Activated CD8-positive, alpha-beta T cell treated with anti-CD3 and anti-CD28 coated beads for 36 hours (primary cell): ENCODE results near the gene GIMD1. TPM values are rescaled to one million over a fixed set of nuclear protein-coding genes. Genes with fewer than 3 reads are reported as not detected.

ENCODE experiments used
- ATAC-seq: fragments of 200-7000 bp; cut with Tn5 transposase; one replicate; pipeline ENCODE4 v1.10.0; 2021; ENCODE audit warnings: mild to moderate bottlenecking, moderate library complexity
- CTCF ChIA-PET: fragments of 350-600 bp; sonication (Branson Sonifier 250); formaldehyde crosslinking; loops from one replicate; lab custom pipeline; 2021; ENCODE audit warnings: antibody characterized with exemption; lab: Charles Lee
- POLR2A ChIA-PET: fragments of 350-600 bp; sonication (Branson Sonifier 250); formaldehyde crosslinking; loops from one replicate; lab custom pipeline; 2021; ENCODE audit warnings: antibody characterized with exemption; lab: Charles Lee
- DNase-seq: peaks from one replicate; pipeline ENCODE4 v3.0.0-alpha.2; 2020
- H3K27ac Mint-ChIP-seq: one replicate; pipeline ENCODE4 v1.8.0; 2021; ENCODE audit warnings: mild to moderate bottlenecking, mixed read lengths
- H3K27me3 Mint-ChIP-seq: one replicate; pipeline ENCODE4 v1.8.0; 2021; ENCODE audit warnings: mixed read lengths
- H3K36me3 Mint-ChIP-seq: one replicate; pipeline ENCODE4 v1.8.0; 2021; ENCODE audit warnings: low read depth, mixed read lengths
- H3K4me1 Mint-ChIP-seq: one replicate; pipeline ENCODE4 v1.8.0; 2021; ENCODE audit warnings: low read depth, mixed read lengths
- H3K4me3 Mint-ChIP-seq: one replicate; pipeline ENCODE4 v1.8.0; 2021; ENCODE audit warnings: mild to moderate bottlenecking, moderate library complexity, mixed read lengths
- H3K9me3 Mint-ChIP-seq: one replicate; pipeline ENCODE4 v1.8.0; 2021; ENCODE audit warnings: mixed read lengths
- CTCF ChIP-seq: fragments of 200-600 bp; IDR thresholded peaks from one replicate; pipeline ENCODE4 v1.8.0; 2022; ENCODE audit warnings: antibody characterized with exemption, mild to moderate bottlenecking
- intact Hi-C: fragments of 100-400 bp; cut with micrococcal nuclease; formaldehyde crosslinking; loops from one replicate; pipeline ENCODE4 v1.10.0; 2022
- total RNA-seq, 2 experiments: library from RNA; stranded (reverse); gene quantifications; one replicate each; pipeline ENCODE4 v1.2.3, GENCODE V29; 2021

The GIMD1 gene
- total RNA-seq, 2 experiments from 2014 or later, result not detected

- H3K27ac Mint-ChIP-seq, result no peak overlapping the region
- POLR2A ChIA-PET, result no interaction called here
- peaks cover 9% of the 10 kb centered on the region for H3K36me3 Mint-ChIP-seq
- intact Hi-C loops, result no loop called here
- ATAC-seq (no peak), DNase-seq (no peak)
- CTCF ChIA-PET, result interaction anchor here (2.2 kb wide), 1 partner anchor 16 kb away, joined by 7 read pairs; the partner anchor contains the start of gene GIMD1
- no peak overlapping the region for H3K4me3 Mint-ChIP-seq
- H3K4me1 Mint-ChIP-seq, result peaks cover 5% of the 10 kb centered on the region
- no peak for TF ChIP-seq CTCF
- no peaks in the 10 kb centered on the region for H3K27me3 Mint-ChIP-seq
- no peaks in the 10 kb centered on the region for H3K9me3 Mint-ChIP-seq
Observed at GRCh38 chr4:106353786-106354185, 14.8 kb downstream of the GIMD1 start.

GRCh38 chr4:106351016-106351415, 17.6 kb downstream of the GIMD1 start:
- H3K4me1 Mint-ChIP-seq, result no peaks in the 10 kb centered on the region
- H3K36me3 Mint-ChIP-seq, result peaks cover 19% of the 10 kb centered on the region

GRCh38 chr4:106347167-106347566, 21.4 kb downstream of the GIMD1 start:
- CTCF ChIA-PET, result no interaction called here
- ATAC-seq (no peak), DNase-seq (no peak)
- H3K9me3 Mint-ChIP-seq, result no peaks in the 10 kb centered on the region
- TF ChIP-seq CTCF, result no peak
- H3K36me3 Mint-ChIP-seq, result peaks cover 34% of the 10 kb centered on the region
- H3K27me3 Mint-ChIP-seq, result no peaks in the 10 kb centered on the region
- H3K4me1 Mint-ChIP-seq, result peaks cover 17% of the 10 kb centered on the region
- intact Hi-C loops, result no loop called here
- POLR2A ChIA-PET, result no interaction called here
- no peak overlapping the region for H3K4me3 Mint-ChIP-seq
- no peak overlapping the region for H3K27ac Mint-ChIP-seq

More at GRCh38 chr4:106351016-106351415, 17.6 kb downstream of the GIMD1 start:
- no peak for TF ChIP-seq CTCF
- CTCF ChIA-PET, result no interaction called here
- ATAC-seq (no peak), DNase-seq (no peak)
- Mint-ChIP-seq H3K9me3 (no peaks in the 10 kb centered on the region), H3K4me3 (no peak overlapping the region), H3K27me3 (no peaks in the 10 kb centered on the region), H3K27ac (no peak overlapping the region)
- intact Hi-C loops, result no loop called here
- POLR2A ChIA-PET, result no interaction called here

- ChIA-PET POLR2A (no interaction called here), CTCF (no interaction called here)
- TF ChIP-seq CTCF, result no peak
- H3K36me3 Mint-ChIP-seq, result peaks cover 53% of the 10 kb centered on the region
- DNase-seq (no peak), ATAC-seq (no peak)
- peaks cover 7% of the 10 kb centered on the region for H3K9me3 Mint-ChIP-seq
- H3K27ac Mint-ChIP-seq, result no peak overlapping the region
- peaks cover 38% of the 10 kb centered on the region for H3K4me1 Mint-ChIP-seq
- H3K4me3 Mint-ChIP-seq, result no peak overlapping the region
- intact Hi-C loops, result no loop called here
- H3K27me3 Mint-ChIP-seq, result no peaks in the 10 kb centered on the region
Observed at GRCh38 chr4:106344647-106344970, 24.0 kb downstream of the GIMD1 start.

GRCh38 chr4:106343865-106344646, 24.5 kb downstream of the GIMD1 start:
- Mint-ChIP-seq H3K27ac (no peak overlapping the region), H3K36me3 (peaks cover 55% of the 10 kb centered on the region)
- POLR2A ChIA-PET, result no interaction called here

More at GRCh38 chr4:106343865-106344646, 24.5 kb downstream of the GIMD1 start:
- no peak overlapping the region for H3K4me3 Mint-ChIP-seq
- peaks cover 41% of the 10 kb centered on the region for H3K4me1 Mint-ChIP-seq
- H3K9me3 Mint-ChIP-seq, result peaks cover 7% of the 10 kb centered on the region
- CTCF ChIA-PET, result no interaction called here
- TF ChIP-seq CTCF, result no peak
- no peak for ATAC-seq
- intact Hi-C loops, result no loop called here
- no peaks in the 10 kb centered on the region for H3K27me3 Mint-ChIP-seq
- no peak for DNase-seq
